Measurements from ENCODE around the gene AIP. TPM values are rescaled to one million over a fixed set of nuclear protein-coding genes. Genes with fewer than 3 reads are reported as not detected.

Gene AIP
- total RNA-seq, 4 donors from 2014 or later = 38.7 to 52.5 (median 47.7) TPM

DNA sequence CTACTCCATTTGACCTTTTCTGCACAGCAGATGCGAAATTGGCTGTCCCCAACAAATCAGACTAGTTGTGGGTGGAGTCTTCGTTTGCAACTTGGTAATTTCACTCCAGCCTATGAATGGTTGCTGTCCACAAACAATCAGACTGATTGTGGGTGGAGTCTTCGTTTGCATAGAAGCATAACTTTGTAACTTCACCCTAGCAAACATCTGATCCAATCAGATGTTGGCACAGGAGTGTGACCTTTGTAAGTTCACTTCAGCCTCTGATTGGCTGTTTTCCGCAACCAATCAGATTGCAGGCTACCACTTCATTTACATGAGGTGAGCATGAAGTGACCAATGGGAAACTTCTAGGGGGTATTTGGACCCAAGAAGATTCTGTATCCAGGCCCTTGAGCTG is 56.7 kb downstream of the AIP start:
- intact Hi-C loops (cut with DNase I; ENCODE audit: low total_unique reads) = no loop called here
- H3K4me3 ChIP-seq (ENCODE audit: low read depth, poor library complexity, severe bottlenecking) = no peak overlapping the region
- TF ChIP-seq, protein P1, sequence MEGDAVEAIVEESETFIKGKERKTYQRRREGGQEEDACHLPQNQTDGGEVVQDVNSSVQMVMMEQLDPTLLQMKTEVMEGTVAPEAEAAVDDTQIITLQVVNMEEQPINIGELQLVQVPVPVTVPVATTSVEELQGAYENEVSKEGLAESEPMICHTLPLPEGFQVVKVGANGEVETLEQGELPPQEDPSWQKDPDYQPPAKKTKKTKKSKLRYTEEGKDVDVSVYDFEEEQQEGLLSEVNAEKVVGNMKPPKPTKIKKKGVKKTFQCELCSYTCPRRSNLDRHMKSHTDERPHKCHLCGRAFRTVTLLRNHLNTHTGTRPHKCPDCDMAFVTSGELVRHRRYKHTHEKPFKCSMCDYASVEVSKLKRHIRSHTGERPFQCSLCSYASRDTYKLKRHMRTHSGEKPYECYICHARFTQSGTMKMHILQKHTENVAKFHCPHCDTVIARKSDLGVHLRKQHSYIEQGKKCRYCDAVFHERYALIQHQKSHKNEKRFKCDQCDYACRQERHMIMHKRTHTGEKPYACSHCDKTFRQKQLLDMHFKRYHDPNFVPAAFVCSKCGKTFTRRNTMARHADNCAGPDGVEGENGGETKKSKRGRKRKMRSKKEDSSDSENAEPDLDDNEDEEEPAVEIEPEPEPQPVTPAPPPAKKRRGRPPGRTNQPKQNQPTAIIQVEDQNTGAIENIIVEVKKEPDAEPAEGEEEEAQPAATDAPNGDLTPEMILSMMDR (IDR thresholded peaks at IDR 0.05) = no peak
- TF ChIP-seq POLR2A (IDR thresholded peaks at IDR 0.05) = no peak
- no peak for DNase-seq (ENCODE audit: low spot score in 2 of 2)
- 84 to 91% methylated on average over 4 of the region's 4 CpGs for WGBS, 2 donors

Small RNAs within 50 kb of the gene (microRNA-seq; reads per million reads assigned to microRNA genes)
- gene MIR6752 (ENCODE audit: borderline number of aligned reads in 1 of 2, borderline replicate concordance in 2 of 2) = 0 reads per million in 2 donors

Other genes starting within 250 kb of the AIP start
- gene GRK2, start 216.6 kb upstream of the AIP start, total RNA-seq = 100 to 1,000 TPM in 3 of 4 donors, 10 to 100 TPM in 1; 81.1 to 127 (median 114) TPM
- gene ANKRD13D, start 193.7 kb upstream of the AIP start, total RNA-seq = 10 to 100 TPM; 60.5 to 84.7 (median 72.8) TPM
- 10 to 100 TPM; 58.6 to 71.0 (median 62.0) TPM for gene SSH3, start 179.5 kb upstream of the AIP start, total RNA-seq
- gene POLD4, start 129.5 kb upstream of the AIP start, total RNA-seq = 100 to 1,000 TPM in 1 of 4 donors, 10 to 100 TPM in 3; 82.3 to 126 (median 86.4) TPM
- 1 to 10 TPM; 2.2 to 3.3 (median 2.5) TPM for gene CLCF1, start 109.4 kb upstream of the AIP start, total RNA-seq
- 10 to 100 TPM; 24.9 to 28.5 (median 27.2) TPM for gene RAD9A, start 91.0 kb upstream of the AIP start, total RNA-seq
- 100 to 1,000 TPM; 101 to 160 (median 143) TPM for gene PPP1CA, start 81.2 kb upstream of the AIP start, total RNA-seq
- 1 to 10 TPM in 2 of 4 donors, under 1 TPM in 2; 0.71 to 1.3 (median 0.97) TPM for gene TBC1D10C, start 78.9 kb upstream of the AIP start, total RNA-seq
- 1 to 10 TPM in 2 of 4 donors, under 1 TPM in 2; 0.30 to 1.5 (median 1.0) TPM for gene CARNS1, start 67.3 kb upstream of the AIP start, total RNA-seq
- 100 to 1,000 TPM; 154 to 264 (median 203) TPM for gene RPS6KB2, start 54.5 kb upstream of the AIP start, total RNA-seq
- 1 to 10 TPM; 1.6 to 2.9 (median 2.1) TPM for gene PTPRCAP, start 45.3 kb upstream of the AIP start, total RNA-seq
- 10 to 100 TPM; 40.1 to 79.5 (median 66.9) TPM for gene CORO1B, start 39.5 kb upstream of the AIP start, total RNA-seq
- not detected for gene GPR152, start 30.3 kb upstream of the AIP start, total RNA-seq
- gene CABP4, start 27.7 kb upstream of the AIP start, total RNA-seq = under 1 TPM in 2 of 4 donors, not detected in 2; 0.11 to 0.25 TPM
- gene TMEM134, start 13.8 kb upstream of the AIP start, total RNA-seq = 100 to 1,000 TPM; 202 to 374 (median 252) TPM
- 10 to 100 TPM in 3 of 4 donors, 1 to 10 TPM in 1; 7.3 to 19.9 (median 12.6) TPM for gene PITPNM1, start 22.3 kb downstream of the AIP start, total RNA-seq
- 10 to 100 TPM; 16.3 to 40.4 (median 27.8) TPM for gene CDK2AP2, start 25.1 kb downstream of the AIP start, total RNA-seq
- not detected for gene CABP2, start 40.4 kb downstream of the AIP start, total RNA-seq
- gene GSTP1, start 100.8 kb downstream of the AIP start, total RNA-seq = 1,000 to 10,000 TPM; 1,126 to 2,386 (median 2,019) TPM
- 100 to 1,000 TPM; 238 to 283 (median 269) TPM for gene NDUFV1, start 123.9 kb downstream of the AIP start, total RNA-seq
- 10 to 100 TPM; 42.1 to 89.4 (median 55.1) TPM for gene NUDT8, start 146.9 kb downstream of the AIP start, total RNA-seq
- not detected for gene TBX10, start 156.7 kb downstream of the AIP start, total RNA-seq
- 1 to 10 TPM in 1 of 4 donors, under 1 TPM in 1, not detected in 2; 0.34 to 1.3 TPM for gene ACY3, start 167.7 kb downstream of the AIP start, total RNA-seq
- gene ALDH3B2, start 191.6 kb downstream of the AIP start, total RNA-seq = 100 to 1,000 TPM; 127 to 221 (median 170) TPM